Dermis blood vessel endothelial cell (primary cell): ENCODE measurements around the gene OPRD1. TPM values are rescaled to one million over a fixed set of nuclear protein-coding genes. Genes with fewer than 3 reads are reported as not detected.

Experiments
- DNase-seq: peaks from one replicate; pipeline ENCODE4 v3.0.0; 2010
- total RNA-seq: library from RNA; depleted of rRNA; stranded (reverse); fragments of >200 nt; gene quantifications from 2 replicates; pipeline ENCODE4 v1.2.3, GENCODE V29; 2014

The OPRD1 gene
- total RNA-seq, 1 donor from 2014 or later: under 0.01 TPM

DNA sequence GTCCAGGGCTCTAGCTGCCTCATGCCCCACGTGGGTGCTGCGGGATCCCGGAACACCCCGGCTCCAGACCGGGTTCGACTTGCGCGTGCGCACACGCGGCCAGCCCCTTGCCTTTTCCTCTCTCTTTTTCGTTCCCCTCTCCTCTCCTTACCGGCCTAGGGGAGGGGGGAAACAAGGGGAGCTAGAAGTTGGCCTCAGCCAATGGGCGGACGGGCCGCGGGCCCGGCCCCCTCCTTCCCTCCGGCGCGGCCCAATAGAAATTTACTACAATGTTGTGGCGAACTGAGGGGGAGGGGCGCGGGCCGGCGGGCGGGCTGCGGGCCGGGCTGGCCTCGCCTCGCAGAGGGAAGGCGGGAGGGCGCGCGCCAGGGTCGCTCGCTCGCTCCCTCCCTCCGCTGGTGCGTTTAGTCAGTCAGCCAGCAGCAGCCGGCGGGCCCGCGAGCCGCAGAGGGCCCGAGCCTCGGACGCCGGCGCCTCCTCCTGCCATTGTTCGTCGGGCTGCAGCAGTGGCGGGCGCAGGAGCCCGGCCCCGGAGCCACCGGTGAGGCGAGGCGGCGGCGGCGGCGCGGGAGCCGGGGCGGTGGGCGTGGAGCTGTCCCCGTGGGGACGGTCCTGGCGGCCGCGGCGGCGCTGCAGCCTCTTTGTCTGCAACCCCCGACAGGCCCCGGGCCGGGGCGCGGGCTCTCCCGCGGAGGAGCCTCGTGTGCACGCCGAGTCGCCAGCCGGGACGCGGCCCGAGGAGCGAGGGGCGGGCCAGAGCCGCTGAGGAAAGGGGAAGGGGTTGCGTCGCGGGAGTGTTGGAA is 102.5 kb downstream of the OPRD1 start, which contains the start of gene EPB41:
EPB41 (plus strand) TSS at position 342 of the 803 bp plus-strand sequence. CDS start 72,869 bp downstream, outside the sequence.
- DNase-seq: peak; percentile 90

- DNase-seq: peak; percentile 65
These were observed 103.3 kb downstream of the OPRD1 start for GRCh38 chr1:28915031-28915895.

DNA sequence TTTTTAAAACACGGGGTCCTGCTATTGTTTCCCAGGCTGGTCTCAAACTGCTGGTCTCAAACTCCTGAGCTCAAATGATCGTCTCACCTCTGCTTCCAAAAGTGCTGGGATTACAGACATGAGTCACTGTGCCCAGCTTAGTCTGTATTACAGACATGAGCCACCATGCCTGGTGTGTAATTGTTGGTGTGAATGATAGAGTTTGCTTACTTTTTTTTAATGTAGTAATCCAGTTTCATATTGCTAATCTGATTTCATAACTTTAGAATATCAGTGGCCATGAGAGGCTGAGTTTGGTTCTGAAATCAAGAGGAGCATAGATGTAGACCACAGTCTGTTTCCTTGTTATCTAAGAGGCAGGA is 105.8 kb downstream of the OPRD1 start:
- no peak for DNase-seq

Other genes with a start within 250 kb of the OPRD1 start
- gene RAB42, start 219.9 kb upstream of the OPRD1 start, total RNA-seq: 2.5 and 8.8 TPM in 2 replicates
- 18.1 and 28.6 TPM in 2 replicates for gene TAF12, start 169.1 kb upstream of the OPRD1 start, total RNA-seq
- gene RNU11, start 163.6 kb upstream of the OPRD1 start, total RNA-seq: not detected in 2 replicates
- 13.9 and 14.1 TPM in 2 replicates for gene GMEB1, start 143.4 kb upstream of the OPRD1 start, total RNA-seq
- gene YTHDF2, start 75.2 kb upstream of the OPRD1 start, total RNA-seq: 94.1 and 103 TPM in 2 replicates
- 36.2 and 41.2 TPM in 2 replicates for gene EPB41, start 102.4 kb downstream of the OPRD1 start, total RNA-seq